Brain microvascular endothelial cell (primary cell): ENCODE data around the gene POU4F3.

ENCODE experiments used
- DNase-seq: peaks from one replicate; pipeline ENCODE4 v3.0.0-alpha.2; 2020
- H3K27ac ChIP-seq: fragments of 250-450 bp; sonication (Bioruptor Pico); 2 replicates; pipeline ENCODE4 v1.5.1; 2020; ENCODE audit warnings: mild to moderate bottlenecking, moderate library complexity
- H3K27me3 ChIP-seq: fragments of 250-450 bp; sonication (Bioruptor Pico); replicated peaks from 2 replicates; pipeline ENCODE4 v1.5.1; 2020; ENCODE audit warnings: mild to moderate bottlenecking
- H3K36me3 ChIP-seq: fragments of 250-450 bp; sonication (Bioruptor Pico); replicated peaks from 2 replicates; pipeline ENCODE4 v1.5.1; 2020; ENCODE audit warnings: mild to moderate bottlenecking
- H3K4me3 ChIP-seq: 2 replicates; pipeline ENCODE4 v1.5.1; 2011; ENCODE audit warnings: low read depth, mild to moderate bottlenecking, control low read depth, low read length, moderate library complexity
- CTCF ChIP-seq: IDR thresholded peaks from 2 replicates; pipeline ENCODE4 v1.5.1; 2011; ENCODE audit warnings: low read depth, mild to moderate bottlenecking, moderate library complexity, low read length, control low read depth, inconsistent platforms; ENCODE audit errors: missing control alignments
- in situ Hi-C: cut with HindIII; loops from 2 replicates; pipeline ENCODE4 v1.10.0; 2017; ENCODE audit warnings: low sequenced_read_pairs, low pct_ligation_motif_present

Gene POU4F3

GRCh38 chr5:146302406-146302805, 36.2 kb upstream of the POU4F3 start:
- in situ Hi-C loops = no loop called here
- DNase-seq = no peak
- H3K27me3 ChIP-seq = no peaks in the 10 kb centered on the region
- no peaks in the 10 kb centered on the region for H3K36me3 ChIP-seq
- no peak overlapping the region for H3K27ac ChIP-seq
- no peak for TF ChIP-seq CTCF
- no peak overlapping the region for H3K4me3 ChIP-seq

GRCh38 chr5:146306838-146307237, 31.8 kb upstream of the POU4F3 start:
- H3K4me3 ChIP-seq = no peak overlapping the region
- no peak overlapping the region for H3K27ac ChIP-seq
- H3K27me3 ChIP-seq = no peaks in the 10 kb centered on the region
- H3K36me3 ChIP-seq = no peaks in the 10 kb centered on the region
- in situ Hi-C loops = no loop called here
- no peak for TF ChIP-seq CTCF
- DNase-seq = no peak

GRCh38 chr5:146307796-146308195, 30.8 kb upstream of the POU4F3 start:
- H3K27ac ChIP-seq = no peak overlapping the region
- no peak overlapping the region for H3K4me3 ChIP-seq
- no peaks in the 10 kb centered on the region for H3K27me3 ChIP-seq
- no peak for TF ChIP-seq CTCF
- no peaks in the 10 kb centered on the region for H3K36me3 ChIP-seq
- no peak for DNase-seq
- in situ Hi-C loops = no loop called here

GRCh38 chr5:146310540-146310939, 28.1 kb upstream of the POU4F3 start:
- Histone ChIP-seq H3K27ac (no peak overlapping the region), H3K27me3 (no peaks in the 10 kb centered on the region), H3K36me3 (no peaks in the 10 kb centered on the region), H3K4me3 (no peak overlapping the region)
- TF ChIP-seq CTCF = no peak
- in situ Hi-C loops = no loop called here
- no peak for DNase-seq

GRCh38 chr5:146311278-146311677, 27.4 kb upstream of the POU4F3 start:
- H3K36me3 ChIP-seq = no peaks in the 10 kb centered on the region
- H3K4me3 ChIP-seq = no peak overlapping the region
- no peak overlapping the region for H3K27ac ChIP-seq
- in situ Hi-C loops = no loop called here
- TF ChIP-seq CTCF = no peak
- no peaks in the 10 kb centered on the region for H3K27me3 ChIP-seq
- DNase-seq = no peak

- in situ Hi-C loops = no loop called here
- DNase-seq = no peak
- Histone ChIP-seq H3K27me3 (no peaks in the 10 kb centered on the region), H3K36me3 (no peaks in the 10 kb centered on the region), H3K4me3 (no peak overlapping the region), H3K27ac (no peak overlapping the region)
- no peak for TF ChIP-seq CTCF
These were observed 25.6 kb upstream of the POU4F3 start for GRCh38 chr5:146313027-146313426.
